Measurements from ENCODE around the gene SPOCK2. TPM values are rescaled to one million over a fixed set of nuclear protein-coding genes. Genes with fewer than 3 reads are reported as not detected.

Gene SPOCK2
- total and polyA plus RNA-seq, 2 of the 13 experiments (the other 11 are each of a cell fraction or from before 2014, with no cell fraction given) = 8.6 to 30.6 TPM

DNA sequence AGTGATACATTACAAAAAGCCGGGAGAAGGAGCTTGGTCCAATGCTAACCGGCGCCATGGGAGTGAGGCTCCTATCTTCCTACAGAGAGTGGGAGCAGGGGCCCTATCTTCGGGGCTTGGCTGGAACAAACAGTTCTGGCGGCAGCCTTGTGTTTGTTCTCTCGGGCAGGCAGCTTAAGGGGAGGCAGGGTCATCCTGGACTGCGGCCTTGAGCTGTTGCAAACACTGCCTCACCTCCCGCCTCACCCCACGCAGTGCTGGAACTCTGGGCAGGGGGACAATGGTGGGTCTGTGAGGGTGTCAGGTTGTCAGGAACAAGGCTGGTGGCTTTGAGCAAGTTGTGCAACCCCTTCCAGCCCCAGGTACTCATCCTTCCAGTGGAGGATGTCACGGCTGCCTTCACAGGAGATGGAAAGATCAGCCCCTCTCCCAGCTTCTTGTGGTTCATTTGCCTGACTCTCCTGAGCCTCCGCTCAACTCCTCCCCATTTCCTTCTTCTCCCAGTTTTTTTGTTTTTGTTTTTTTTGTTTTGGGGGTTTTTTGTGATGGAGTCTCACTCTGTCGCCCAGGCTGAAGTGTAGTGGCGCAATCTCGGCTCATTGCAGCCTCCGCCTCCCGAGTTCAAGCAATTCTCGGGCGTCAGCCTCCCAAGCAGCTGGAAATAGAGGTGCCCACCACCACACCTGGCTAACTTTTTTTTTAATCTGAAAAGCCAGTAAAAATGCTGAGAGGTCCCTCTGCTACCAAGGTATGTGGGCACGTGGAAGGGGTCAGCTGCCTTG is 57.4 kb downstream of the SPOCK2 start (continued):
- no peak for TF ChIP-seq ZIK1 (CRISPR knock-in tag; IDR thresholded peaks at IDR 0.05; ENCODE audit: borderline replicate concordance, low read depth)
- TF ChIP-seq, protein P1, sequence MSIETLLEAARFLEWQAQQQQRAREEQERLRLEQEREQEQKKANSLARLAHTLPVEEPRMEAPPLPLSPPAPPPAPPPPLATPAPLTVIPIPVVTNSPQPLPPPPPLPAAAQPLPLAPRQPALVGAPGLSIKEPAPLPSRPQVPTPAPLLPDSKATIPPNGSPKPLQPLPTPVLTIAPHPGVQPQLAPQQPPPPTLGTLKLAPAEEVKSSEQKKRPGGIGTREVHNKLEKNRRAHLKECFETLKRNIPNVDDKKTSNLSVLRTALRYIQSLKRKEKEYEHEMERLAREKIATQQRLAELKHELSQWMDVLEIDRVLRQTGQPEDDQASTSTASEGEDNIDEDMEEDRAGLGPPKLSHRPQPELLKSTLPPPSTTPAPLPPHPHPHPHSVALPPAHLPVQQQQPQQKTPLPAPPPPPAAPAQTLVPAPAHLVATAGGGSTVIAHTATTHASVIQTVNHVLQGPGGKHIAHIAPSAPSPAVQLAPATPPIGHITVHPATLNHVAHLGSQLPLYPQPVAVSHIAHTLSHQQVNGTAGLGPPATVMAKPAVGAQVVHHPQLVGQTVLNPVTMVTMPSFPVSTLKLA (IDR thresholded peaks at IDR 0.05) = no peak
- no peak for TF ChIP-seq SOX6 (IDR thresholded peaks at IDR 0.05)
- TF ChIP-seq SOX6 (CRISPR knock-in tag; IDR thresholded peaks at IDR 0.05) = peak; percentile 98
- no peak for TF ChIP-seq ZNF816 (CRISPR knock-in tag; IDR thresholded peaks at IDR 0.05; ENCODE audit: borderline replicate concordance)
- TF ChIP-seq, protein P2, sequence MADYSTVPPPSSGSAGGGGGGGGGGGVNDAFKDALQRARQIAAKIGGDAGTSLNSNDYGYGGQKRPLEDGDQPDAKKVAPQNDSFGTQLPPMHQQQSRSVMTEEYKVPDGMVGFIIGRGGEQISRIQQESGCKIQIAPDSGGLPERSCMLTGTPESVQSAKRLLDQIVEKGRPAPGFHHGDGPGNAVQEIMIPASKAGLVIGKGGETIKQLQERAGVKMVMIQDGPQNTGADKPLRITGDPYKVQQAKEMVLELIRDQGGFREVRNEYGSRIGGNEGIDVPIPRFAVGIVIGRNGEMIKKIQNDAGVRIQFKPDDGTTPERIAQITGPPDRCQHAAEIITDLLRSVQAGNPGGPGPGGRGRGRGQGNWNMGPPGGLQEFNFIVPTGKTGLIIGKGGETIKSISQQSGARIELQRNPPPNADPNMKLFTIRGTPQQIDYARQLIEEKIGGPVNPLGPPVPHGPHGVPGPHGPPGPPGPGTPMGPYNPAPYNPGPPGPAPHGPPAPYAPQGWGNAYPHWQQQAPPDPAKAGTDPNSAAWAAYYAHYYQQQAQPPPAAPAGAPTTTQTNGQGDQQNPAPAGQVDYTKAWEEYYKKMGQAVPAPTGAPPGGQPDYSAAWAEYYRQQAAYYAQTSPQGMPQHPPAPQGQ (CRISPR knock-in tag; IDR thresholded peaks at IDR 0.05; ENCODE audit: borderline replicate concordance) = no peak
- TF ChIP-seq BATF2 (CRISPR knock-in tag; IDR thresholded peaks at IDR 0.05) = no peak
- no peak; the same call in 1 of the 2 replicates for TF ChIP-seq SMC3 (IDR thresholded peaks at IDR 0.05; ENCODE audit: low read length)
- TF ChIP-seq ZFP1 (CRISPR knock-in tag; IDR thresholded peaks at IDR 0.05) = 0 out of 2 replicates have a peak, but pooled peaks have one; percentile 25
- 0 out of 2 replicates have a peak, but pooled peaks have one; percentile 29 for TF ChIP-seq HHEX (CRISPR knock-in tag; IDR thresholded peaks at IDR 0.05)
- peak; percentile 93 for TF ChIP-seq ZMYM3 (CRISPR knock-in tag; IDR thresholded peaks at IDR 0.05)
- no peak for TF ChIP-seq SALL2 (CRISPR knock-in tag; IDR thresholded peaks at IDR 0.05)
- TF ChIP-seq, protein P3, sequence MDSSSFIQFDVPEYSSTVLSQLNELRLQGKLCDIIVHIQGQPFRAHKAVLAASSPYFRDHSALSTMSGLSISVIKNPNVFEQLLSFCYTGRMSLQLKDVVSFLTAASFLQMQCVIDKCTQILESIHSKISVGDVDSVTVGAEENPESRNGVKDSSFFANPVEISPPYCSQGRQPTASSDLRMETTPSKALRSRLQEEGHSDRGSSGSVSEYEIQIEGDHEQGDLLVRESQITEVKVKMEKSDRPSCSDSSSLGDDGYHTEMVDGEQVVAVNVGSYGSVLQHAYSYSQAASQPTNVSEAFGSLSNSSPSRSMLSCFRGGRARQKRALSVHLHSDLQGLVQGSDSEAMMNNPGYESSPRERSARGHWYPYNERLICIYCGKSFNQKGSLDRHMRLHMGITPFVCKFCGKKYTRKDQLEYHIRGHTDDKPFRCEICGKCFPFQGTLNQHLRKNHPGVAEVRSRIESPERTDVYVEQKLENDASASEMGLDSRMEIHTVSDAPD (CRISPR knock-in tag; IDR thresholded peaks at IDR 0.05) = peak; percentile 94
- TF ChIP-seq FOXP1 (IDR thresholded peaks at IDR 0.05) = no peak
- peak; percentile 84 for TF ChIP-seq FOXP1 (CRISPR knock-in tag; IDR thresholded peaks at IDR 0.05)
- TF ChIP-seq FIP1L1 (IDR thresholded peaks at IDR 0.05; ENCODE audit: borderline replicate concordance, insufficient read depth, low read depth, low read length) = peak; percentile 32; the same call in 1 of the 2 replicates
- TF ChIP-seq TCF12 (IDR thresholded peaks at IDR 0.05) = no peak
- peak; percentile 86; the same call in 1 of the 2 replicates for TF ChIP-seq TCF12 (CRISPR knock-in tag; IDR thresholded peaks at IDR 0.05)
- TF ChIP-seq ZNF792 (CRISPR knock-in tag; IDR thresholded peaks at IDR 0.05) = peak; percentile 92
- TF ChIP-seq, protein P4, sequence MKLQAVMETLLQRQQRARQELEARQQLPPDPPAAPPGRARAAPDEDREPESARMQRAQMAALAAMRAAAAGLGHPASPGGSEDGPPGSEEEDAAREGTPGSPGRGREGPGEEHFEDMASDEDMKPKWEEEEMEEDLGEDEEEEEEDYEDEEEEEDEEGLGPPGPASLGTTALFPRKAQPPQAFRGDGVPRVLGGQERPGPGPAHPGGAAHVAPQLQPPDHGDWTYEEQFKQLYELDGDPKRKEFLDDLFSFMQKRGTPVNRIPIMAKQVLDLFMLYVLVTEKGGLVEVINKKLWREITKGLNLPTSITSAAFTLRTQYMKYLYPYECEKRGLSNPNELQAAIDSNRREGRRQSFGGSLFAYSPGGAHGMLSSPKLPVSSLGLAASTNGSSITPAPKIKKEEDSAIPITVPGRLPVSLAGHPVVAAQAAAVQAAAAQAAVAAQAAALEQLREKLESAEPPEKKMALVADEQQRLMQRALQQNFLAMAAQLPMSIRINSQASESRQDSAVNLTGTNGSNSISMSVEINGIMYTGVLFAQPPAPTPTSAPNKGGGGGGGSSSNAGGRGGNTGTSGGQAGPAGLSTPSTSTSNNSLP (IDR thresholded peaks at IDR 0.05; ENCODE audit: low read depth, low read length) = no peak; the same call in 1 of the 2 replicates
- TF ChIP-seq HNRNPK (IDR thresholded peaks at IDR 0.05; ENCODE audit: low read depth, low read length, poor library complexity, severe bottlenecking) = no peak

Data from HepG2 (cell line).